ENCODE measurements around the gene L3MBTL3. TPM values are rescaled to one million over a fixed set of nuclear protein-coding genes. Genes with fewer than 3 reads are reported as not detected.

Gene L3MBTL3
- total RNA-seq, 1 experiment from 2014 or later, result 13.7 TPM

- no peak for ATAC-seq
- ChIA-PET POLR2A (interaction anchor here (0.7 kb wide), 1 partner anchor 29 kb away, joined by 7 read pairs; no protein-coding TSS in a partner anchor), CTCF (no interaction called here)
- peaks cover 39% of the 10 kb centered on the region for H3K36me3 Mint-ChIP-seq
- H3K27ac Mint-ChIP-seq, result no peak overlapping the region
- no peak for DNase-seq (ENCODE audit: low spot score)
- no peak overlapping the region for H3K4me3 Mint-ChIP-seq
- no peak for TF ChIP-seq NFYB (CRISPR knock-in tag; conservative IDR thresholded peaks at IDR 0.05; ENCODE audit: low read depth)
- H3K27me3 Mint-ChIP-seq (ENCODE audit: low read depth), result peaks cover 9% of the 10 kb centered on the region; the same call in 1 of the 2 replicates
- peaks cover 38% of the 10 kb centered on the region for H3K9me3 Mint-ChIP-seq
- H3K4me1 Mint-ChIP-seq, result peaks cover 40% of the 10 kb centered on the region
Measured at GRCh38 chr6:130188207-130188899, 170.0 kb downstream of the L3MBTL3 start.

GRCh38 chr6:130189531-130190397 lies 171.4 kb downstream of the L3MBTL3 start:
- CTCF ChIA-PET, result no interaction called here
- POLR2A ChIA-PET, result no interaction called here
- Mint-ChIP-seq H3K4me3 (no peak overlapping the region), H3K36me3 (peaks cover 53% of the 10 kb centered on the region), H3K27ac (no peak overlapping the region), H3K27me3 (ENCODE audit: low read depth) (peaks cover 21% of the 10 kb centered on the region), H3K9me3 (peaks cover 52% of the 10 kb centered on the region), H3K4me1 (peaks cover 40% of the 10 kb centered on the region)
- TF ChIP-seq ZNF121 (CRISPR knock-in tag; IDR thresholded peaks at IDR 0.05) (no peak), FOXP1 (CRISPR knock-in tag; IDR thresholded peaks at IDR 0.05; ENCODE audit: borderline replicate concordance) (no peak), FOXK1 (CRISPR knock-in tag; IDR thresholded peaks at IDR 0.05) (no peak), TEAD4 (CRISPR knock-in tag; IDR thresholded peaks at IDR 0.05) (no peak), ZNF219 (CRISPR knock-in tag; IDR thresholded peaks at IDR 0.05; ENCODE audit: borderline replicate concordance) (no peak), AFF4 (CRISPR knock-in tag; IDR thresholded peaks at IDR 0.05; ENCODE audit: borderline replicate concordance) (no peak), ERG (CRISPR knock-in tag; IDR thresholded peaks at IDR 0.05) (no peak)
- no peak for ATAC-seq
- no peak for DNase-seq (ENCODE audit: low spot score)

Other genes starting within 250 kb of the L3MBTL3 start
- gene TMEM244, start 157.3 kb upstream of the L3MBTL3 start, total RNA-seq (2021), result not detected in 3 replicates
- gene SAMD3, start 204.4 kb downstream of the L3MBTL3 start, total RNA-seq (2021), result 1.2 to 1.7 TPM (median 1.4 TPM) in 3 replicates